ENCODE results near the gene HEPH. TPM values are rescaled to one million over a fixed set of nuclear protein-coding genes. Genes with fewer than 3 reads are reported as not detected.

The HEPH gene
- total RNA-seq, 1 donor from 2014 or later, result 106 TPM

- no peak for DNase-seq (ENCODE audit: low spot score)
- Mint-ChIP-seq H3K36me3 (ENCODE audit: low read depth, unreplicated experiment) (peaks cover 54% of the 10 kb centered on the region), H3K27ac (ENCODE audit: unreplicated experiment) (no peak overlapping the region), H3K4me1 (ENCODE audit: unreplicated experiment) (no peaks in the 10 kb centered on the region), H3K9me3 (ENCODE audit: unreplicated experiment) (peaks cover 4% of the 10 kb centered on the region), H3K4me3 (ENCODE audit: unreplicated experiment) (peak overlapping the region; percentile 63), H3K27me3 (ENCODE audit: unreplicated experiment) (no peaks in the 10 kb centered on the region)
- TF ChIP-seq, protein P1, sequence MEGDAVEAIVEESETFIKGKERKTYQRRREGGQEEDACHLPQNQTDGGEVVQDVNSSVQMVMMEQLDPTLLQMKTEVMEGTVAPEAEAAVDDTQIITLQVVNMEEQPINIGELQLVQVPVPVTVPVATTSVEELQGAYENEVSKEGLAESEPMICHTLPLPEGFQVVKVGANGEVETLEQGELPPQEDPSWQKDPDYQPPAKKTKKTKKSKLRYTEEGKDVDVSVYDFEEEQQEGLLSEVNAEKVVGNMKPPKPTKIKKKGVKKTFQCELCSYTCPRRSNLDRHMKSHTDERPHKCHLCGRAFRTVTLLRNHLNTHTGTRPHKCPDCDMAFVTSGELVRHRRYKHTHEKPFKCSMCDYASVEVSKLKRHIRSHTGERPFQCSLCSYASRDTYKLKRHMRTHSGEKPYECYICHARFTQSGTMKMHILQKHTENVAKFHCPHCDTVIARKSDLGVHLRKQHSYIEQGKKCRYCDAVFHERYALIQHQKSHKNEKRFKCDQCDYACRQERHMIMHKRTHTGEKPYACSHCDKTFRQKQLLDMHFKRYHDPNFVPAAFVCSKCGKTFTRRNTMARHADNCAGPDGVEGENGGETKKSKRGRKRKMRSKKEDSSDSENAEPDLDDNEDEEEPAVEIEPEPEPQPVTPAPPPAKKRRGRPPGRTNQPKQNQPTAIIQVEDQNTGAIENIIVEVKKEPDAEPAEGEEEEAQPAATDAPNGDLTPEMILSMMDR (IDR thresholded peaks at IDR 0.05; ENCODE audit: unreplicated experiment), result no peak
Measured at GRCh38 chrX:66176134-66176533, 12.1 kb downstream of the HEPH start.

- Mint-ChIP-seq H3K4me3 (ENCODE audit: unreplicated experiment) (no peak overlapping the region), H3K27me3 (ENCODE audit: unreplicated experiment) (no peaks in the 10 kb centered on the region), H3K4me1 (ENCODE audit: unreplicated experiment) (peaks cover 10% of the 10 kb centered on the region), H3K9me3 (ENCODE audit: unreplicated experiment) (no peaks in the 10 kb centered on the region), H3K36me3 (ENCODE audit: low read depth, unreplicated experiment) (peaks cover 14% of the 10 kb centered on the region), H3K27ac (ENCODE audit: unreplicated experiment) (no peak overlapping the region)
- DNase-seq (ENCODE audit: low spot score), result no peak
- TF ChIP-seq, protein P1 (IDR thresholded peaks at IDR 0.05; ENCODE audit: unreplicated experiment), result no peak
Measured at GRCh38 chrX:66191563-66191962, 27.5 kb downstream of the HEPH start.

GRCh38 chrX:66193821-66194220, 29.8 kb downstream of the HEPH start:
- H3K27me3 Mint-ChIP-seq (ENCODE audit: unreplicated experiment), result peaks cover 2% of the 10 kb centered on the region
- TF ChIP-seq, protein P1 (IDR thresholded peaks at IDR 0.05; ENCODE audit: unreplicated experiment), result no peak
- H3K36me3 Mint-ChIP-seq (ENCODE audit: low read depth, unreplicated experiment), result peaks cover 17% of the 10 kb centered on the region
- H3K27ac Mint-ChIP-seq (ENCODE audit: unreplicated experiment), result no peak overlapping the region
- H3K4me1 Mint-ChIP-seq (ENCODE audit: unreplicated experiment), result peaks cover 4% of the 10 kb centered on the region
- no peak overlapping the region for H3K4me3 Mint-ChIP-seq (ENCODE audit: unreplicated experiment)
- no peaks in the 10 kb centered on the region for H3K9me3 Mint-ChIP-seq (ENCODE audit: unreplicated experiment)
- DNase-seq (ENCODE audit: low spot score), result no peak

DNA sequence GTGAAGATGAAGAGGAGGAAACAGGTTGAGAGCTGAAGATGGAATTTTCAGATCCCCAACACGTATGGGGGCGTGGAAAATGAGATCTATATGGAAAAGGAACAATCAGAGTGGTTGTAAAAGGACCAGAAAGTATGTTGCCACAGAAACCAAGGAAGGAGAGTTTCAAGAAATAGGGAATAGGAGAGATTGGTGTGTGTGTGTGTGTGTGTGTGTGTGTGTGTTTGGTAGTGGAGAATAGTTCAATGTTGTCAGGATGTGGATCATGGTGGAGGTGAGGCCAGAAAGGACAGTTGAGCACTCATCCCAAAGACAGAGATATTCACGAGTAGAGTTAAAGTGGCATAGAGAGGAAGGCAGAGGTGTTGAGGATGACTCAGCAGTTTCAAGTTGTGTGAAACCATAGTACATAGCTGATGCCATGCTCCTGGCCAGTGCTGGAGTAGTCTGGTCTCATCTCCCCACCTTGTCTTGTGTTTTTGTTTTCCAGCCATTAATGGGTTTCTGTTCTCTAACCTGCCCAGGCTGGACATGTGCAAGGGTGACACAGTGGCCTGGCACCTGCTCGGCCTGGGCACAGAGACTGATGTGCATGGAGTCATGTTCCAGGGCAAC, 36.1 kb downstream of the HEPH start:
- H3K9me3 Mint-ChIP-seq (ENCODE audit: unreplicated experiment), result no peaks in the 10 kb centered on the region
- no peak overlapping the region for H3K27ac Mint-ChIP-seq (ENCODE audit: unreplicated experiment)
- H3K27me3 Mint-ChIP-seq (ENCODE audit: unreplicated experiment), result peaks cover 2% of the 10 kb centered on the region
- H3K4me3 Mint-ChIP-seq (ENCODE audit: unreplicated experiment), result peak overlapping the region; percentile 13
- H3K4me1 Mint-ChIP-seq (ENCODE audit: unreplicated experiment), result peaks cover 30% of the 10 kb centered on the region
- TF ChIP-seq, protein P1 (IDR thresholded peaks at IDR 0.05; ENCODE audit: unreplicated experiment), result no peak
- DNase-seq (ENCODE audit: low spot score), result no peak
- peaks cover 16% of the 10 kb centered on the region for H3K36me3 Mint-ChIP-seq (ENCODE audit: low read depth, unreplicated experiment)

GRCh38 chrX:66200855-66201795, 37.1 kb downstream of the HEPH start:
- Mint-ChIP-seq H3K27me3 (ENCODE audit: unreplicated experiment) (peaks cover 2% of the 10 kb centered on the region), H3K9me3 (ENCODE audit: unreplicated experiment) (no peaks in the 10 kb centered on the region), H3K36me3 (ENCODE audit: low read depth, unreplicated experiment) (peaks cover 16% of the 10 kb centered on the region), H3K4me3 (ENCODE audit: unreplicated experiment) (peak overlapping the region; percentile 34), H3K4me1 (ENCODE audit: unreplicated experiment) (peaks cover 30% of the 10 kb centered on the region), H3K27ac (ENCODE audit: unreplicated experiment) (peak overlapping the region; percentile 48)
- TF ChIP-seq, protein P1 (IDR thresholded peaks at IDR 0.05; ENCODE audit: unreplicated experiment), result no peak
- DNase-seq (ENCODE audit: low spot score), result no peak
